Caco-2 (cell line): ENCODE measurements around the gene STARD4. TPM values are rescaled to one million over a fixed set of nuclear protein-coding genes. Genes with fewer than 3 reads are reported as not detected.

ENCODE experiments used
- BruUV-seq: library from RNA; stranded (reverse); fragments of 400-500 nt; replicated peaks from 2 replicates; lab custom pipeline; 2021; lab: Mats Ljungman, UMichigan
- CTCF ChIA-PET: fragments of 300-600 bp; sonication (Branson Sonifier 250); formaldehyde crosslinking; loops from one replicate; lab custom pipeline; 2022; ENCODE audit warnings: antibody characterized with exemption; lab: Charles Lee
- POLR2A ChIA-PET: fragments of 300-600 bp; sonication (Branson Sonifier 250); formaldehyde crosslinking; loops from one replicate; lab custom pipeline; 2022; ENCODE audit warnings: antibody characterized with exemption; lab: Charles Lee
- DNase-seq, 2 experiments: peaks; one replicate each; pipeline versions ENCODE4 v3.0.0 to v3.0.0-alpha.2; 2020 to 2022
- H3K27me3 ChIP-seq: replicated peaks from 2 replicates; pipeline ENCODE4 v1.6.0; 2011; ENCODE audit warnings: low read length; ENCODE audit not compliant: control insufficient read depth, insufficient read depth
- H3K36me3 ChIP-seq: 2 replicates; pipeline ENCODE4 v1.5.1; 2011; ENCODE audit warnings: low read length; ENCODE audit not compliant: control insufficient read depth, insufficient read depth
- H3K4me1 ChIP-seq: fragments of 250-450 bp; sonication (Bioruptor Pico); 2 replicates; pipeline ENCODE4 v1.5.1; 2020; ENCODE audit warnings: mild to moderate bottlenecking
- H3K4me3 ChIP-seq: 2 replicates; pipeline ENCODE4 v1.5.1; 2011; ENCODE audit warnings: low read depth, mild to moderate bottlenecking, control low read depth, low read length
- H3K9me3 ChIP-seq: fragments of 250-450 bp; sonication (Bioruptor Pico); 2 replicates; pipeline ENCODE4 v1.5.1; 2020; ENCODE audit warnings: mild to moderate bottlenecking, moderate library complexity
- H3K27ac Mint-ChIP-seq: one replicate; pipeline ENCODE4 v1.8.0; 2022; ENCODE audit warnings: mixed read lengths; ENCODE audit not compliant: unreplicated experiment
- H3K27me3 Mint-ChIP-seq: one replicate; pipeline ENCODE4 v1.8.0; 2022; ENCODE audit warnings: mixed read lengths; ENCODE audit not compliant: insufficient read depth, unreplicated experiment
- H3K36me3 Mint-ChIP-seq: one replicate; pipeline ENCODE4 v1.8.0; 2022; ENCODE audit warnings: mild to moderate bottlenecking, mixed read lengths; ENCODE audit not compliant: insufficient read depth, unreplicated experiment
- H3K4me1 Mint-ChIP-seq: one replicate; pipeline ENCODE4 v1.8.0; 2022; ENCODE audit warnings: low read depth, mixed read lengths; ENCODE audit not compliant: unreplicated experiment
- H3K4me3 Mint-ChIP-seq: one replicate; pipeline ENCODE4 v1.8.0; 2022; ENCODE audit warnings: mild to moderate bottlenecking, moderate library complexity, mixed read lengths; ENCODE audit not compliant: unreplicated experiment
- H3K9me3 Mint-ChIP-seq: one replicate; pipeline ENCODE4 v1.8.0; 2022; ENCODE audit warnings: mixed read lengths; ENCODE audit not compliant: unreplicated experiment
- intact Hi-C: fragments of 100-400 bp; cut with micrococcal nuclease; formaldehyde crosslinking; loops from one replicate; pipeline ENCODE4 v1.10.0; 2022; ENCODE audit not compliant: unreplicated experiment
- total RNA-seq: library from RNA; stranded (reverse); gene quantifications from 2 replicates; pipeline ENCODE4 v1.2.3, GENCODE V29; 2022
- TF ChIP-seq, protein P1 (sequence below), 2 experiments: fragments of 200-600 bp in 1 of 2; IDR thresholded peaks; 1 replicate in 1 of 2; 2 replicates in 1 of 2; pipeline versions ENCODE4 v1.5.1 to v1.8.0; 2011 to 2022; ENCODE audit warnings: antibody characterized with exemption in 1 of 2, control low read depth in 1 of 2, inconsistent platforms in 1 of 2, low read depth in 1 of 2, low read length in 1 of 2, mild to moderate bottlenecking in 1 of 2, moderate library complexity in 1 of 2; ENCODE audit not compliant: insufficient read depth in 1 of 2, severe bottlenecking in 1 of 2, unreplicated experiment in 1 of 2

Gene STARD4
- total RNA-seq, 1 experiment from 2014 or later, result 113 TPM

DNA sequence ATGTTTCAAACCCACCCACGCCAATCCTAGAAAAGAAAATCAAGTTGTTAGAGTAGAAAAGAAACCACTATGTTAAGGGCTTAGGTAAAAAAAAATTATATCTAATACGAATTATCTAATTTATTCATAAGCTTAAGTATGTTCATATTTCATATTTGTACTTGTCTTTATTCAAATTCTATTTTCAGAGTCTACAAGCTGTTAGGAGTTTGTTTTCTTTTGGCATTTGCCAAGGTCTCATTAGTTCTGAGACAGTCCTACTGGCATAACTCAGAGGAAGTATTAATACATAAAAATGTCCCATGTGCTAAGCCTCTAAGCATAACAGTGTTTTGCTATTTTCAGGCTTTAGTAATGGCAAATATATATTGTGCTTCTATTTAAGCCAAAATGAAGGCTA is 57.6 kb downstream of the STARD4 start:
- no peaks in the 10 kb centered on the region for H3K27me3 ChIP-seq
- Mint-ChIP-seq H3K9me3 (no peaks in the 10 kb centered on the region), H3K4me3 (no peak overlapping the region), H3K4me1 (no peaks in the 10 kb centered on the region), H3K27me3 (peaks cover 22% of the 10 kb centered on the region), H3K36me3 (no peaks in the 10 kb centered on the region), H3K27ac (no peak overlapping the region)
- intact Hi-C loops, result no loop called here
- POLR2A ChIA-PET, result no interaction called here
- H3K9me3 ChIP-seq, result no peaks in the 10 kb centered on the region
- TF ChIP-seq, protein P1, sequence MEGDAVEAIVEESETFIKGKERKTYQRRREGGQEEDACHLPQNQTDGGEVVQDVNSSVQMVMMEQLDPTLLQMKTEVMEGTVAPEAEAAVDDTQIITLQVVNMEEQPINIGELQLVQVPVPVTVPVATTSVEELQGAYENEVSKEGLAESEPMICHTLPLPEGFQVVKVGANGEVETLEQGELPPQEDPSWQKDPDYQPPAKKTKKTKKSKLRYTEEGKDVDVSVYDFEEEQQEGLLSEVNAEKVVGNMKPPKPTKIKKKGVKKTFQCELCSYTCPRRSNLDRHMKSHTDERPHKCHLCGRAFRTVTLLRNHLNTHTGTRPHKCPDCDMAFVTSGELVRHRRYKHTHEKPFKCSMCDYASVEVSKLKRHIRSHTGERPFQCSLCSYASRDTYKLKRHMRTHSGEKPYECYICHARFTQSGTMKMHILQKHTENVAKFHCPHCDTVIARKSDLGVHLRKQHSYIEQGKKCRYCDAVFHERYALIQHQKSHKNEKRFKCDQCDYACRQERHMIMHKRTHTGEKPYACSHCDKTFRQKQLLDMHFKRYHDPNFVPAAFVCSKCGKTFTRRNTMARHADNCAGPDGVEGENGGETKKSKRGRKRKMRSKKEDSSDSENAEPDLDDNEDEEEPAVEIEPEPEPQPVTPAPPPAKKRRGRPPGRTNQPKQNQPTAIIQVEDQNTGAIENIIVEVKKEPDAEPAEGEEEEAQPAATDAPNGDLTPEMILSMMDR (IDR thresholded peaks at IDR 0.05; ENCODE audit: insufficient read depth in 1 of 2, low read depth in 1 of 2, low read length in 1 of 2, severe bottlenecking in 1 of 2, unreplicated experiment in 1 of 2), result no peak
- CTCF ChIA-PET, result no interaction called here
- H3K36me3 ChIP-seq, result no peaks in the 10 kb centered on the region
- BruUV-seq, result no TSS peak
- no peak overlapping the region for H3K4me3 ChIP-seq
- no peak for DNase-seq
- H3K4me1 ChIP-seq, result no peaks in the 10 kb centered on the region

DNA sequence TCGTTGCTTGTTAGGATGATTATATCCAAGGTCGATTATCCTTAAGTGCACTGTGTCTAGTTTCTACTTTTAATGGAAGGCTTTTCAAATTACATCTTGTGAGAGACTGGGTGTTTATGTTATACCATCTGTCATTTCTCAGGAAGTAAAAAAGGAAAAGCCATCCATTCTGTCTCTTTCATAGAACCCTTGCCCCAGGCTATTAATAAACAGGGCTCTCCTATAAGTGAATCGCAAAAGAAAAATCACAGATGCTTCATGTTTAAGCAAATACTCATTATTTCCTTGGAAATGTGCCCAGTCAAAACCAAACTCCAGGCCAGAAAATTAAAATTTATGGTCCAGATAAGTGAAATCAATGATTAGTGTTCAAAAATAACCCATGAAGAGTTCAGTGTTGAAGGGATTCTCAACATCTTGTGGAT is 58.1 kb downstream of the STARD4 start:
- no peaks in the 10 kb centered on the region for H3K27me3 ChIP-seq
- intact Hi-C loops, result no loop called here
- Mint-ChIP-seq H3K27me3 (peaks cover 22% of the 10 kb centered on the region), H3K9me3 (no peaks in the 10 kb centered on the region), H3K4me3 (no peak overlapping the region), H3K27ac (no peak overlapping the region), H3K36me3 (no peaks in the 10 kb centered on the region), H3K4me1 (no peaks in the 10 kb centered on the region)
- no peaks in the 10 kb centered on the region for H3K9me3 ChIP-seq
- no TSS peak for BruUV-seq
- TF ChIP-seq, protein P1 (IDR thresholded peaks at IDR 0.05; ENCODE audit: insufficient read depth in 1 of 2, low read depth in 1 of 2, low read length in 1 of 2, severe bottlenecking in 1 of 2, unreplicated experiment in 1 of 2), result no peak
- no peak for DNase-seq
- H3K36me3 ChIP-seq, result no peaks in the 10 kb centered on the region
- H3K4me1 ChIP-seq, result no peaks in the 10 kb centered on the region
- CTCF ChIA-PET, result no interaction called here
- no peak overlapping the region for H3K4me3 ChIP-seq
- POLR2A ChIA-PET, result no interaction called here

- Mint-ChIP-seq H3K4me1 (no peaks in the 10 kb centered on the region), H3K27ac (no peak overlapping the region), H3K4me3 (no peak overlapping the region), H3K27me3 (peaks cover 17% of the 10 kb centered on the region), H3K9me3 (no peaks in the 10 kb centered on the region), H3K36me3 (no peaks in the 10 kb centered on the region)
- Histone ChIP-seq H3K36me3 (no peaks in the 10 kb centered on the region), H3K4me1 (no peaks in the 10 kb centered on the region), H3K9me3 (no peaks in the 10 kb centered on the region), H3K4me3 (no peak overlapping the region), H3K27me3 (no peaks in the 10 kb centered on the region)
- CTCF ChIA-PET, result no interaction called here
- intact Hi-C loops, result no loop called here
- no peak for DNase-seq
- TF ChIP-seq, protein P1 (IDR thresholded peaks at IDR 0.05; ENCODE audit: insufficient read depth in 1 of 2, low read depth in 1 of 2, low read length in 1 of 2, severe bottlenecking in 1 of 2, unreplicated experiment in 1 of 2), result no peak
- BruUV-seq, result no TSS peak
- POLR2A ChIA-PET, result no interaction called here
Observed at GRCh38 chr5:111453747-111454146, 58.6 kb downstream of the STARD4 start.
